ENCODE data around the gene HSDL2.

The HSDL2 gene

GRCh38 chr9:112430006-112430522 is 50.2 kb downstream of the HSDL2 start:
- TF ChIP-seq EZH2 (IDR thresholded peaks at IDR 0.05; ENCODE audit: borderline replicate concordance, low read length) (no peak), CTCF (IDR thresholded peaks at IDR 0.05; ENCODE audit: low read length) (no peak)
- Histone ChIP-seq H3K9me2 (ENCODE audit: low read depth, low read length) (no peaks in the 10 kb centered on the region), H3K36me3 (ENCODE audit: insufficient read depth, low read length) (no peaks in the 10 kb centered on the region), H3K9me3 (ENCODE audit: low read length) (no peaks in the 10 kb centered on the region), H3K4me3 (ENCODE audit: low read depth, low read length, poor library complexity, severe bottlenecking) (no peak overlapping the region), H4K20me1 (ENCODE audit: insufficient read depth, low read length) (no peaks in the 10 kb centered on the region), H3K27me3 (ENCODE audit: insufficient read depth, low read length) (no peaks in the 10 kb centered on the region), H3K27ac (ENCODE audit: low read depth, low read length, poor library complexity, severe bottlenecking) (no peak overlapping the region), H3F3A (ENCODE audit: insufficient read depth, low read length) (no peaks in the 10 kb centered on the region), H3K4me2 (ENCODE audit: low read length) (no peak overlapping the region), H3K79me2 (ENCODE audit: insufficient read depth, low read length) (no peaks in the 10 kb centered on the region), H3K4me1 (ENCODE audit: insufficient read depth, low read length, severe bottlenecking) (no peaks in the 10 kb centered on the region), H2AFZ (ENCODE audit: low read length) (no peak overlapping the region), H3K9ac (ENCODE audit: low read length) (no peak overlapping the region)

DNA sequence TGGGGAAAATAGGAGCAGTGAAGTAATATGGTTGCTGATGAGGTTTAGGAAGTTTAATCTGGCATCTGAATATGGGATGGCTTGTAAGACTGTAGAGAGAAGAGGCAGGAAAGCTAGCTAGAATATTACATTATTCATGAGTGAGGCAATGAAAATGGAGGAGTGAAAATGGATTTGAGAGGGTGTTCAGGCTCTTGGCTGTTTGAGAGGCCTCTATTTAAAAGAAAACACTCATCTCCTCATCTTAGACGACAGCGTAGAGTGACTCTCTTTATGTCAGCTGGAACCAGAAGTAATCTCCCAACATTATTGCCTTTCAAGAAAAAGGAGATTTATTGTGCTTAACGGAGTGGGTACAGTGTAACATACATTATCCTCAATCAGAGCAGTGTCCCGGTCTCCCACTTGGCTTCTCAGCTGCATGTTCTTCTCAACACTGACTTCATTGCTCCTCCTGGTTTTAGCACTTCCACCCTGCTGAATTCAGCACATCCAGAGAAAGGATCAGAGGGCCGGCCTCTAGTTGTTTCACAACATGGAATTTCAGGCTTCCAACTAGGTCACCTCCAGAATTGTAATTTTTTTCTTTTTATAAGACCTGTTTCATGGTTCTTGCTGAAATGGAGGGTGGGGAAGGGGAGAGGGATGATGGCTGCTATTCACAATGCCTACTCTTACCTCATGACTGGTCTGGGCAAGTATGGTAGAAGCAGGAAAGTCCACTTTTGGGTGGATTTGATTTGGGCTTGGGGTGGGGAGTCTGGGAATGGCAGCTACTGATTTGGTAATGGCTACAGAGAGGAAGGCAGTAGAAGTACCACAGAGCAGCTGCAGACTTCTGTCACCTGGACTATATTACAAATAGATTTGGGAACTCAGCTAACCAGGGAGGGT is 53.8 kb downstream of the HSDL2 start:
- Histone ChIP-seq H3K36me3 (ENCODE audit: insufficient read depth, low read length) (no peaks in the 10 kb centered on the region; the same call in 1 of the 2 replicates), H2AFZ (ENCODE audit: low read length) (no peak overlapping the region), H3K9me2 (ENCODE audit: low read depth, low read length) (no peaks in the 10 kb centered on the region), H3K79me2 (ENCODE audit: insufficient read depth, low read length) (no peaks in the 10 kb centered on the region), H3K4me1 (ENCODE audit: insufficient read depth, low read length, severe bottlenecking) (no peaks in the 10 kb centered on the region), H3K4me2 (ENCODE audit: low read length) (no peak overlapping the region), H3K27ac (ENCODE audit: low read depth, low read length, poor library complexity, severe bottlenecking) (no peak overlapping the region), H3F3A (ENCODE audit: insufficient read depth, low read length) (no peaks in the 10 kb centered on the region), H3K9ac (ENCODE audit: low read length) (no peak overlapping the region), H3K27me3 (ENCODE audit: insufficient read depth, low read length) (no peaks in the 10 kb centered on the region), H4K20me1 (ENCODE audit: insufficient read depth, low read length) (no peaks in the 10 kb centered on the region), H3K9me3 (ENCODE audit: low read length) (no peaks in the 10 kb centered on the region), H3K4me3 (ENCODE audit: low read depth, low read length, poor library complexity, severe bottlenecking) (no peak overlapping the region)
- TF ChIP-seq CTCF (IDR thresholded peaks at IDR 0.05; ENCODE audit: low read length) (no peak), EZH2 (IDR thresholded peaks at IDR 0.05; ENCODE audit: borderline replicate concordance, low read length) (no peak)

- Histone ChIP-seq H3K4me2 (ENCODE audit: low read length) (no peak overlapping the region), H4K20me1 (ENCODE audit: insufficient read depth, low read length) (no peaks in the 10 kb centered on the region), H3K9ac (ENCODE audit: low read length) (no peak overlapping the region), H3K9me2 (ENCODE audit: low read depth, low read length) (no peaks in the 10 kb centered on the region), H3K9me3 (ENCODE audit: low read length) (no peaks in the 10 kb centered on the region), H3K4me3 (ENCODE audit: low read depth, low read length, poor library complexity, severe bottlenecking) (no peak overlapping the region), H3K27me3 (ENCODE audit: insufficient read depth, low read length) (no peaks in the 10 kb centered on the region), H3K4me1 (ENCODE audit: insufficient read depth, low read length, severe bottlenecking) (no peaks in the 10 kb centered on the region), H3K36me3 (ENCODE audit: insufficient read depth, low read length) (no peaks in the 10 kb centered on the region; the same call in 1 of the 2 replicates), H2AFZ (ENCODE audit: low read length) (no peak overlapping the region), H3K79me2 (ENCODE audit: insufficient read depth, low read length) (no peaks in the 10 kb centered on the region), H3K27ac (ENCODE audit: low read depth, low read length, poor library complexity, severe bottlenecking) (no peak overlapping the region), H3F3A (ENCODE audit: insufficient read depth, low read length) (no peaks in the 10 kb centered on the region)
- TF ChIP-seq CTCF (IDR thresholded peaks at IDR 0.05; ENCODE audit: low read length) (no peak), EZH2 (IDR thresholded peaks at IDR 0.05; ENCODE audit: borderline replicate concordance, low read length) (no peak)
Observed at GRCh38 chr9:112434487-112434886, 54.6 kb downstream of the HSDL2 start.
